GM21447 (cell line): ENCODE results near the gene USP32.
"Not testable (repeated sequence)": the region's sequence is repeated elsewhere in the genome, so short reads cannot be mapped to it uniquely, and the experiment has no call there.

Source experiments
- ATAC-seq: cut with Tn5 transposase; IDR thresholded peaks from one replicate; pipeline ENCODE4 v1.9.1; 2021; ENCODE audit not compliant: unreplicated experiment

The USP32 gene, protein sequence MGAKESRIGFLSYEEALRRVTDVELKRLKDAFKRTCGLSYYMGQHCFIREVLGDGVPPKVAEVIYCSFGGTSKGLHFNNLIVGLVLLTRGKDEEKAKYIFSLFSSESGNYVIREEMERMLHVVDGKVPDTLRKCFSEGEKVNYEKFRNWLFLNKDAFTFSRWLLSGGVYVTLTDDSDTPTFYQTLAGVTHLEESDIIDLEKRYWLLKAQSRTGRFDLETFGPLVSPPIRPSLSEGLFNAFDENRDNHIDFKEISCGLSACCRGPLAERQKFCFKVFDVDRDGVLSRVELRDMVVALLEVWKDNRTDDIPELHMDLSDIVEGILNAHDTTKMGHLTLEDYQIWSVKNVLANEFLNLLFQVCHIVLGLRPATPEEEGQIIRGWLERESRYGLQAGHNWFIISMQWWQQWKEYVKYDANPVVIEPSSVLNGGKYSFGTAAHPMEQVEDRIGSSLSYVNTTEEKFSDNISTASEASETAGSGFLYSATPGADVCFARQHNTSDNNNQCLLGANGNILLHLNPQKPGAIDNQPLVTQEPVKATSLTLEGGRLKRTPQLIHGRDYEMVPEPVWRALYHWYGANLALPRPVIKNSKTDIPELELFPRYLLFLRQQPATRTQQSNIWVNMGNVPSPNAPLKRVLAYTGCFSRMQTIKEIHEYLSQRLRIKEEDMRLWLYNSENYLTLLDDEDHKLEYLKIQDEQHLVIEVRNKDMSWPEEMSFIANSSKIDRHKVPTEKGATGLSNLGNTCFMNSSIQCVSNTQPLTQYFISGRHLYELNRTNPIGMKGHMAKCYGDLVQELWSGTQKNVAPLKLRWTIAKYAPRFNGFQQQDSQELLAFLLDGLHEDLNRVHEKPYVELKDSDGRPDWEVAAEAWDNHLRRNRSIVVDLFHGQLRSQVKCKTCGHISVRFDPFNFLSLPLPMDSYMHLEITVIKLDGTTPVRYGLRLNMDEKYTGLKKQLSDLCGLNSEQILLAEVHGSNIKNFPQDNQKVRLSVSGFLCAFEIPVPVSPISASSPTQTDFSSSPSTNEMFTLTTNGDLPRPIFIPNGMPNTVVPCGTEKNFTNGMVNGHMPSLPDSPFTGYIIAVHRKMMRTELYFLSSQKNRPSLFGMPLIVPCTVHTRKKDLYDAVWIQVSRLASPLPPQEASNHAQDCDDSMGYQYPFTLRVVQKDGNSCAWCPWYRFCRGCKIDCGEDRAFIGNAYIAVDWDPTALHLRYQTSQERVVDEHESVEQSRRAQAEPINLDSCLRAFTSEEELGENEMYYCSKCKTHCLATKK (N-terminal part only)

DNA sequence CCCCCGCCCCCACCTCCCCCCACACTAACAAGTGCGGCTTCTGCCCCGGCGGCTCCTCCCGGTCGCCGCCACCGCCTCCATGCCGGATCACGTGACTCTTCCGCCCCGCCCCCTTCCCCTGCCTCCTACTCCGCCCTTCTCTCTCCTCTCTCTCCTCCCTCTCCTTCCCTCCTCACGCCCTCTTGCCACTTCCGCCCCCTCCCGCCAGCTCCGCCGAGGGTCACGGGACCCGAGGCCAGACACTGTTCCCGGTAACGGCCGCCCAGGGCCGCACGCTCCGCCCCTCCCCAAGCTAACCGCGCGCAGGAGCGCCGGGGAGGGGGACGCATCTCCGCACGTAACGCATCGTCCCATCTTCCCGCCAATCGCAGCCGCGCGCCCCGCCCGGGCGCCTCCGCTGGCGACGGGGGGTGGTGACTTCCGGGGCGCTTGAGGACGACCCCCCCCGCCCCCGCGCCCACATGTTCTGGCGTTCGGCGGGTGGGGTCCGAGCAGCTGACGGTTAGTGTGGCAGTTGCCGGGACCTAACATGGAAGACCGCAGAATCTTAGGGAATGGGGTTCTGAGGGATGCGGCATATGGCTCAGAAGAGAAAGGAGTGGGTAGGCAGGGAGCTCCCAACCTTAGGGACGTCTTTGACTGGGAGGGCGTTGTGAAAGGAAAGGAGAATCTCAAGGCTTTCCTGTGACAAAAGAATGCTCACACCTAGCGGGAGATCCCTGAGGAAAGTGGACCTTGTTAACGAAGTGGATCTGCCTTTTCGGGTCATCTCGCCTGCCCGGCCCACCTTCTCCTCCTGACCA is at the start of gene USP32:
TSS of gene USP32 (minus strand) at position 92 of the 803 bp plus-strand sequence. CDS start 194 bp downstream, outside the sequence.
- ATAC-seq: peak; percentile 78

DNA sequence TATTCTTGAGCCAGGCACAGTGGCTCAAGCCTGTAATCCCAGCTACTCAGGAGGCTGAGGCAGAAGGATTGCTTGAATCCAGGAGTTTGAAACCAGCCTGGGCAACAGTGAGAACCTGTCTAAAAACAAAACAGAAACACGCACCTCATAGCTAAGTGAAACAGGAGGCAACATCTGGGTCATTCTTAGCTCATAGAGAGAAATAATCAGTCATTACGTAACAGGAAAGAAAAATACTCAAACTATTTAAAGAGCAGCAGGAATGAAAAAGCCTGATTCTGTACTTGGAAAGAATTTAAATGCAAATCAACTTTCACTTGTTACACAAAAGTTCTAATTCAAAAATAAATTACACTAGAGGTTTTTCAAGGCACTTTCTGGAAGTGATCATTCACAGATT is 47.6 kb upstream of the USP32 start:
- ATAC-seq: no peak

DNA sequence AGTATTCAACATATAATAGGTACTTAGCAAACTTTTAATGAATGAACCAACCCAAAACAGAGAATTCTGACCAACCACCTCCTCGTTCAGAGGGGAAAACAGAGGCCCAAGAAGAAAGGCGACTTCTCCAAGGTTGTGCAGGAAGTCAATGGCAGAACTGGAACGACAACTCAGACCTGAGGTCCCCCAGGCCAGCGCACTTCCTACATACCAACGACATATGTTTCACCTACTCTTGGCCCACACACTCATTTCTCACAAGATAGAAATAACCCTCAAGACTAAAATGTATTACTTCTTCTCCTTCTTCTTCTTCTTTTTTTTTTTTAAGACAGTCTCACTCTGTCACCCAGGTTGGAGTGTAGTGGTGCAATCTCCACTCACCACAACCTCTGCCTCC is 44.7 kb upstream of the USP32 start:
- no peak for ATAC-seq

DNA sequence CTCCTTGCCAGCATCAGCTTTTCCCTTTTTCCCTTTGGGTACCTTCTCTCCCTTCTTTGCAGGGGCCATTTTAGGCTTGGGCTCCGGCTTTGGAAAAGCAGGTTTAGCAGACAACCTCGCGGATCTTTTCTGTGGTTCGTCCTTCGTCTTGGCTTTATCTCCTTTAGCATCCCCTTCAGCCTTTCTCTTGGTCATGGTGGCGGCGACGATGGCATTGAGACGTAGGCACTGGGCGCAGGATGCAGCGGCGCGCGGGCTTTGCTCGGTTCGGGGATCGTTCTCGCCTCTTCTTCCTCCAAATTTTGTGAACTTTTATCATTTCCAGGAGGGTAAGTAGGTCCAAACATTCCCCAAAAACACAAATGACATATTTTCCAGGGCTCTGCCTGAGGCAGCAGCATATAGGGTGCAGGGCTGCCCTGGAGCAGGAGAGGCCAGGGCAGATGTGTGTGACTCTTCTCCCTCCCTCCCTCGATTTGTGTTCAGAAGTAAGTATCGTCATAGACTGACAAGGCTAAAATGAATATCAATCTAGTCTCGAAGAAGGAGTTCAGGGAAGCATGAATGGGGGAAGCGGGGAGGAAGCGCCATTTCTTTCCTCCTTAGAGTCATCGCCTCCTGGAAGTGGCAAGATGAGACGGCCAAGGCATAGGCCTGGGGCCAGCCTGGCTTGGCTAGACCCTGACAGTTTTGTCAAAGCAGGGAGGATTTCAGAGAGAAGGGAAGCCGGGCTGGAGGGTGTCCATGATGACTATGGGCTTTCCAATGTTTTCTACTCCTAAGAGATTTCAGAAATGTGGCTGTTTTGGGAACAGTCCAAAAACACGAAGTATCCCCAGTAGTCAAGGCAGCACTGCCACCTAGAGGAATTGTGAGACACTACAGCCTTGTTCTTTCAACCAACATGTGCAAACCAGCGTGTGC is 43.6 kb upstream of the USP32 start:
- no peak for ATAC-seq

DNA sequence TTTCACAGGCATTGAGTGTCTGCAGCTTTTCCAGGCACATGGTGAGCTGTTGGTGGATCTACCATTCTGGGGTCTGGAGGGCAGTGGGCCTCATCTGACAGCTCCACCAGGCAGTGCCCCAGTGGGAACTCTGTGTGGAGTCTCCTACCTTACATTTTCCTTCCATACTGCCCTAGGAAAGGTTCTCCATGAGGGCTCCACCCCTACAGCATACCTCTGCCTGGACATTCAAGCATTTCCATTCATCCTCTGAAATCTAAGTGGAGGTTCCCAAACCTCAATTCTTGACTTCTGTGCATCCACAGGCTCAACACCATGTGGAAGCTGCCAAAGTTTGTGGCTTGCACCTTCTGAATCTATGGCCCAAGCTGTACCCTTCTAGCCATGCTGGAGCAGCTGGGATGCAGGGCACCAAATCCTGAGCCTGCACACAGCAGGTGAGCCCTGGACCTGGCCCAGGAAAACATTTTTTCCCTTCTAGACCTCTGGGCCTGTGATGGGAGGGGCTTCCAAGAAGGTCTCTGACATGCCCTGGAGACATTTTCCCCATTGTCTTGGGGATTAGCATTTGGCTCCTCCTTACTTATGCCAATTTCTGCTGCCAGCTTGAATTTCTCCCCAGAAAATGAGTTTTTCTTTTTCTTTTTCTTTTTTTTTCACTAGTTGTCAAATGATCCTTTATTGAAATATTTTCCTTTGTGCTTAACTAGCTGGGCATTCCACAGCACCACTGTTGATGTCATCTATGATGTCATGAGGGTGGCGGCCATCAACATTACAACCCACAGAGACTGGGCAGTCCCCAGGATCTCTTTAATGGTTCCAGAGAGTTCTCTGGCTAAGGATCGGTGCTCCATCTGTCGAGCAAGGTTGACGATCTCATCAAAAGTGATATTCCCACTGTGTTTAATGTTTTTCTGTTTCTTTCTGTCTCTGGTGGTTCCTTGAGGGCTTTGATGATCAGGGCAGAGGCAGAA is 41.4 kb upstream of the USP32 start:
- ATAC-seq: not testable (repeated sequence)

DNA sequence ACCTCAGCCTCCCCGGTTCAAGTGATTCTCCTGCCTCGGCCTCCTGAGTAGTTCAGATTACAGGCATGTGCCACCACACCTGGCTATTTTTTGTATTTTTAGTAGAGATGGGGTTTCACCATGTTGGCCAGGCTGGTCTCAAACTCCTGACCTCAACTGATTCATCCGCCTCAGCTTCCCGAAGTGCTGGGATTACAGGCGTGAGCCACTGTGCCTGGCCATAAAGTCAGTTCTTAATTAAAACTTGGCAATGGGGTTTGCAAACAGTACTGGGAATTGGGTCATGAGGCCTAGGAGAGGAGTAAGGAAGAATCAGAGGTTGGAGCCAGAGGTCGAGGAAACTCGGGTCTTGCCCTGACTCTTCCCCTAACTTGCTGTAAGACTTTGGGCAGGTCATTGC is 38.6 kb upstream of the USP32 start:
- ATAC-seq: not testable (repeated sequence)

DNA sequence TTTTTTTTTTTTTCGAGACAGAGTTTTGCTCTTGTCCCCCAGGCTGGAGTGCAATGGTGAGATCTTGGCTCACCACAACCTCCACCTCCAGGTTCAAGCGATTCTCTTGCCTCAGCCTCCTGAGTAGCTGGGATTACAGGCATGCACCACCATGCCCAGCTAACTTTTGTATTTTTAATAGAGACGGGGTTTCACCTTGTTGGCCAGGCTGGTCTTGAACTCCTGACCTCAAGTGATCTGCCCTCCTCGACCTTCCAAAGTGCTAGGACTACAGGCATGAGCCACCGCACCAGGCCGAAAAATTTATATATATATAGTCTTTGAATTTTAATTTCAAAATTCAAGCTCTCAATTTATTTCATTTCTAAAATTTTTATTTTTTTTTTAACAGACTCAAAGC is 36.6 kb upstream of the USP32 start:
- ATAC-seq: not testable (repeated sequence)

DNA sequence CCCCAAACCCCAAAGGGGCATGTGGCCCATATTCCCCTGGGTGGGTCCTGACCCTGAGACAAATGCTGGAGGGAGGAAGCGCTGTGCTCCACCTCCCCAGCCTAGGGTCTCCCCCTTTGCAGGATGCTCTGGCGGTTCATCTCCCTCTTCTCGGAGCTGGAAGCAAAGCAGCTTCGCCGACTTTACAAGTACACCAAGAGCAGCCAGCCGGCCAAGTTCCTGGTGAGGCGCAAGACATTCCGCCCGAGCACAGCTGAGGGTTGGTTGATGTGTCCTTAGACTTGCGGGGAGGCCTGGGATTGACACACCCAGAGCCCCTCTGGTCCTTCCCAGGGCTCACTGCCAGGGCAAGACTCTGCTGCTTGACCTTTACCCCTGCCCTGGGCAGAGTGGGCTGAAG is 34.7 kb upstream of the USP32 start:
- no peak for ATAC-seq

DNA sequence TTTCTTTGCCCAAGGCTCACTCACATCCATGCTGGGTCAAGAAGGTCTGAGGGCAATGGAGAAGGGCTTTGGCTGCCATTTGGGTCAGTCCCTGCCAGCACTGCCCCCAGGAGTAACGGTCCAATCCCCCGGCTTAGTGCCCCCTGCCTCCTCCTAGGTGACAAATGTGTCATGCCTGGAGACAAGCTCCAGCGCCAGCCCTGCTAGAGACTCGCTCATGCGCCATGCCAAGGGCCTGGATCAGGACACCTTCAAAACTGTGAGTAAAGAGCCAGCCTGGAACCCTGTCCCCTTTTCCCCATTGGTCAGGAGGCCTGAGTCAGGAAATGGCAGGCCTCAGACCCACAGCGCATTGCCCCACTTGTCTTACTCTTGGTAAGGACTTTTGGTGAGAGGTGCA is 33.7 kb upstream of the USP32 start:
- ATAC-seq: no peak

DNA sequence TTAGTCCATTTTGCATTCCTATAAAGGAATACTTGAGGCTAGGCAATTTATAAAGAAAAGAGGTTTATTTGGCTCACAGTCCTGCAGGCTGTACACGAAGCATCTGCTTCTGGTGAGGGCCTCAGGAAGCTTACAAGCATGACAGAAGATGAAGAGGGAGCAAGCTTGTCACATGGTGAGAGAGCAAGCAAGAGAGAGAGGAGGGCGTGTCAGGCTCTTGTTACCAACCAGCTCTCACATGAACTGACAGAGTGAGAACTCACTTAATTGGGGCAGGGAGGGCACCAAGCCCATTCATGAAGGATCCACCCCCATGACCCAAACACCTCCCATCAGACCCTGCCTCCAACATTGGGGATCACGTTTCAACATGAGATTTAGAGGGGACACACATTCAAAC is 31.9 kb upstream of the USP32 start:
- ATAC-seq: no peak

DNA sequence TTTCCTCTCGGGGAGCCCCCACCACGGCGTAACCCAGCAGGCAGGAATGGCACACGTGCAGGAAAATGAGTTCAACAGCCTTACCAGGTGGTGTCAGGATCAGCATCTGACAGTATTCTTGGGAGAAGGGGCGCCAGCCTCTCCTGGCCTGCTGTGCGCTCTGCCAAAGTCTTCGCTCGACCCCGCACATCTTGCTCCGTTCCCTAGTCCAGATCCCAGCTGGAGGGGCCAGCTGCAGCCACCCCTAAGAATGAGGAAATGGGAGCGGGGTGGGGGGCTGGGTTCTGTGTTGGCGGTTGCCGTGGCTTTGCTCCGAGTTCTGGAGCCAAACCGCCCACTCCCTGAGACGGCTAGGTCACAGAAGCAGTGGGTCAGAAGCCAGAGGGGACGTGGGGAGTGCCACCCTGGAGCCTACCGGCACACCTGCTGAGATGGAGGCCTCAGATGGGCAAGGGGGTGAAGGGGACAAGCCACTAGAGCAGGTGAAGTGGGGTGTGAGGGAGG is 30.3 kb upstream of the USP32 start, which contains the start of gene CHCT1:
TSS of gene CHCT1 (plus strand) at position 328 of the 504 bp plus-strand sequence. CDS start at position 432, 104 bp downstream.
- no peak for ATAC-seq

DNA sequence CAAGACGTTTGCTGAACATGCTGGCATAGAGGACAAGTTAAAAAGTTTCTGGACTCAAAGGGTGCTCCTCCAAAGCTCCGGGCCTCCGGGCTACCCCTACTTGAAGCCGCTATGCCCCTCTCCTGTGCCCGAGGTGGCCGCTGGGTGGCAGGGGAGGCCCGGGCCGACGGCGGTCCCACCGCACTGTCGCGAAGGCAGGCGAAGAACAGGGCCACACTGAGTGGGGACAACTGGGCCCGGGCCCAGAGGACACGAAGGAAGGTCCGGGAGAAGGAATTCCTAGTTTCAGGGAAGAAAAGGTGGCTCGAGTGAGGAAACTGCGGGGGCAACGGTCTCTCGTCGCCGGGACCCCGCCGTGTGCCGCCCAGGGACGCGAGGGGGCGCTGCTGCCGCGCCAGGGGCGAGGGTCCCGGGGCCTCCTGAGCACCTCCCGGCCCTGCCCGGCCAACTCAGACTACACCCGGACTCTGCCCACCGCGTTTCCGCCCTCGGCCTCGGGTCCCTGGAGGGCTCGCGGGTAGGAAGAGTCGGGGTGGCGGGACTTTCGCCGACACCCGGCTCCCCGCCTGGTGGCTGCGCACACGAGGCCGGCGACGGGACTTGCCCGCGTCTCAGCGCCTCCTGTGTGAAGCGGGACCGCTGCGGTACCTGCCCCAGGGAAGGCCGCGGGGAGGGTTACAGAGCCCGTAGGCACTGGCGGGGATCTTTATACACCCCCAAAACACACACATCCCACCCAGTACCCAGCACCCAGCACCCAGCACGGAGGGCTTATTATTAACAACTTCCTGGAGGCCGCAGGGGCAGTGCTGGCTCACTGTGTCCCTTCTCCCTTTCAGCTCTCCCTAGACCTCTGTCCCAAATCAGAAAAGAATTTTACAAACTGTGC is 29.6 kb upstream of the USP32 start:
- peak; percentile 89 for ATAC-seq

DNA sequence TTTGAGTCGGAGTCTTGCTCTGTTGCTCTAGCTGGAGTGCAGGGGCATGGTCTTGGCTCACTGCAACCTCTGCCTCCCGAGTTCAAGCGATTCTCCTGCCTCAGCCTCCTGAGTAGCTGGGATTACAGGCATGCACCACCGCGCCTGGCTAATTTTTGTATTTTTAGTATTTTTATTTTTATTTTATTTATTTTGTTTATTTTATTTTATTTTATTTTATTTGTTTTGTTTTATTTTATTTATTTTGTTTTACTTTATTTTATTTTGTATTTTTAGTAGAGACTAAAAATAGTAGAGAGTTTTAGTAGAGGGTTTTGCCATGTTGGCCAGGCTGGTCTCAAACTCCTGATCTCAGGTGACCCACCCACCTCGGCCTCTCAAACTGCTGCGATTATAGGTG is 27.9 kb upstream of the USP32 start:
- ATAC-seq: not testable (repeated sequence)

DNA sequence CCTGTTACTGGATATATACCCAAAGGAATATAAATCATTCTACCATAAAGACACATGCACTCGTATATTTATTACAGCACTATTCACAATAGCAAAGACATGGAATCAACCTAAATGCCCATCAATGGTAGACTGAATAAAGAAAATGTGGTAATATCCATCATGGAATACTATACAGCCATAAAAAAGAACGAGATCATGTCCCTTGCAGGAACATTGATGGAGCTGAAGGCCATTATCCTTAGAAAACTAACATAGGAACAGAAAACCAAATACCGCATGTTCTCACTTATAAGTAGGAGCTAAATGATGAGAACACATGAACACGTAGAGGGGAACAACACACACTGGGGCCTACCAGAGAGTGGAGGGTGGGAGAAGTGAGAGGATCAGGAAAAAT is 27.1 kb upstream of the USP32 start:
- not testable (repeated sequence) for ATAC-seq

DNA sequence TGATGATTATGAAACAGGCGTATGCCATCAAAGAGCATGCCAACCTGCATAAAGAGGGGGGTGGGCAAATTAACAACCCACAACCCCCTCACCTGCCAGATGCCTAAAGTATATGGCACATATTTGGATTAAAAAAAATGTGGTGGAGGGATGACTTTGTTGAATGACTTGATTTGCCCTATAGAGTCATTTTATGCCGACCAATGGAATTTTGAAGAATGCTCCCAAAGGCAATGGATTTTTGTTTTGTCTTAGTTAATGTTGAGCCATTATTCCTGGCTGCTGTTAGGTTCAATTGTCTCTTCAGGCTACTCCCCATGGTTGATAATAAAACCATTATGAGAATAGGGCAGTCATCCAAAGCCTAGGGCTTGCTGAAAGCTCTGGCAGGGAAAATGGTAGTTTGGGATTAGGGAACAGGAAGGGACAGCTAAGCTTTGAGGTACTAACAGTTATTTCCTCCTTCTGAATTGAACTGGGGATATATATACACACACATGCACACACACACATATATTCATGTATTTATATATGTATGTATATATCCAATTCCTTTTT is 24.5 kb upstream of the USP32 start:
- ATAC-seq: no peak

DNA sequence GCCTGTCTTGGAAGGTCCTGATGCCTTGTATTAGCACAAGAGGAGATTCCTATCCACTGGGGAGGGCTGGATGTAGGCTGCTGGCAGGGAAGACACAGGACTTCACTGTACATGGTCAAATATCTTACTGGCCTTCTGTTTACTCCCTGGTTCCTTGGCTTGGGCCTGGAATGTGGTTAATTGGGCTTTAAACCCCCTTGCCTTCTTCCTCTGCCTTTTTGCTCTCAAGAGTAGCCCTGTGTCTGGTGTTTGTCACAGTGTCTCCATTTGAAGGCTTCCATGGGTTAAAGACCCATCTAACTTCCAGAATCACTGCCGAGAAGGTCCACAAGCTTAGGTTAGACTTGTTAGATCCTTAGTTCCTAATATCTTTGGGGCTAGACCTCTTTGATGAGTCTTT is 23.2 kb upstream of the USP32 start:
- no peak for ATAC-seq
